GM12878 (cell line): ENCODE measurements around the gene BCAR3. TPM values are rescaled to one million over a fixed set of nuclear protein-coding genes. Genes with fewer than 3 reads are reported as not detected.

Experiments used
- ATAC-seq: fragments of 200-7000 bp; cut with Tn5 transposase; 3 replicates; pipeline ENCODE4 v1.9.1; 2020; ENCODE audit warnings: mild to moderate bottlenecking, moderate library complexity
- BruUV-seq: library from RNA; stranded (reverse); fragments of 400-500 nt; replicated peaks from 2 replicates; lab custom pipeline; 2021; lab: Mats Ljungman, UMichigan
- CTCF ChIA-PET: fragments of 300-600 bp; sonication (Branson Sonifier 250); formaldehyde crosslinking; extraction: SDS; loops from one replicate; lab custom pipeline; 2021; ENCODE audit warnings: inconsistent platforms; lab: Yijun Ruan, JAX
- POLR2A ChIA-PET: fragments of 350-600 bp; formaldehyde crosslinking; extraction: SDS; loops from one replicate; lab custom pipeline; 2021; ENCODE audit warnings: inconsistent platforms; lab: Charles Lee
- RAD21 ChIA-PET: fragments of 300-600 bp; sonication (Branson Sonifier 250); formaldehyde crosslinking; loops from one replicate; lab custom pipeline; 2023; ENCODE audit warnings: antibody characterized with exemption; ENCODE audit not compliant: unreplicated experiment; lab: Charles Lee
- SMC1A ChIA-PET: fragments of 300-600 bp; sonication (Branson Sonifier 250); formaldehyde crosslinking; loops from one replicate; lab custom pipeline; 2023; ENCODE audit not compliant: unreplicated experiment, uncharacterized antibody; lab: Charles Lee
- DNase-seq: peaks from one replicate; pipeline ENCODE4 v3.0.0-alpha.2; 2011; ENCODE audit warnings: low read depth, low spot score
- FAIRE-seq: peaks from 3 replicates; lab custom pipeline; 2011; peaks lifted over from hg19 to GRCh38; lab: Jason Lieb, UNC
- H2AFZ ChIP-seq: 2 replicates; pipeline ENCODE4 v1.6.0; 2011; ENCODE audit warnings: low read depth, low read length, control low read depth; ENCODE audit not compliant: control insufficient read depth
- H3K27ac ChIP-seq: 2 replicates; pipeline ENCODE4 v1.5.1; 2011; ENCODE audit warnings: control low read depth; ENCODE audit not compliant: control insufficient read depth, insufficient read depth
- H3K27me3 ChIP-seq, 2 experiments: replicated peaks in 1 of 2; 2 replicates each; pipeline versions ENCODE4 v1.6.0 to v1.6.1; 2011; ENCODE audit warnings: low read length in 1 of 2; ENCODE audit not compliant: control insufficient read depth in 2 of 2, insufficient read depth in 2 of 2
- H3K36me3 ChIP-seq, 2 experiments: 2 replicates each; pipeline ENCODE4 v1.5.1; 2011; ENCODE audit warnings: low read length in 1 of 2; ENCODE audit not compliant: control insufficient read depth in 2 of 2, insufficient read depth in 2 of 2
- H3K4me1 ChIP-seq: 2 replicates; pipeline ENCODE4 v1.6.1; 2011; ENCODE audit warnings: mild to moderate bottlenecking, low read length, moderate library complexity, mixed read lengths; ENCODE audit not compliant: control insufficient read depth, insufficient read depth
- H3K4me2 ChIP-seq: 2 replicates; pipeline ENCODE4 v1.6.0; 2011; ENCODE audit warnings: control low read depth; ENCODE audit not compliant: control insufficient read depth, insufficient read depth
- H3K4me3 ChIP-seq: fragments of 200-600 bp; sonication (generic); 2 replicates; pipeline ENCODE4 v1.5.1; 2016
- H3K79me2 ChIP-seq: 2 replicates; pipeline ENCODE4 v1.6.0; 2011; ENCODE audit warnings: low read length; ENCODE audit not compliant: control insufficient read depth, insufficient read depth
- H3K9ac ChIP-seq: 2 replicates; pipeline ENCODE4 v1.8.0; 2011; ENCODE audit warnings: low read length, control low read depth, mixed read lengths; ENCODE audit not compliant: control insufficient read depth, insufficient read depth
- H3K9me3 ChIP-seq: replicated peaks from 3 replicates; pipeline ENCODE4 v1.5.1; 2011; ENCODE audit warnings: mild to moderate bottlenecking, low read length; ENCODE audit not compliant: control insufficient read depth, insufficient read depth
- H4K20me1 ChIP-seq: 2 replicates; pipeline ENCODE4 v1.6.0; 2011; ENCODE audit not compliant: control insufficient read depth, insufficient read depth
- ASH2L ChIP-seq: fragments of 300-600, 200-600 bp; sonication (generic); IDR thresholded peaks from 2 replicates; pipeline ENCODE4 v1.6.1; 2017; ENCODE audit warnings: low read depth, mild to moderate bottlenecking, borderline replicate concordance
- ATF3 ChIP-seq: IDR thresholded peaks from 2 replicates; pipeline ENCODE4 v1.6.1; 2011; ENCODE audit warnings: low read depth, mild to moderate bottlenecking, low read length, moderate library complexity, borderline replicate concordance; ENCODE audit errors: extremely low read depth
- CHD4 ChIP-seq: fragments of 200-600 bp; sonication (generic); IDR thresholded peaks from 2 replicates; pipeline ENCODE4 v1.6.1; 2016; ENCODE audit warnings: mild to moderate bottlenecking
- E2F8 ChIP-seq: fragments of 450-650 bp; IDR thresholded peaks from 2 replicates; pipeline ENCODE4 v1.6.1; 2018; ENCODE audit warnings: mild to moderate bottlenecking, low read depth, moderate library complexity; ENCODE audit not compliant: partially characterized antibody
- EGR1 ChIP-seq, 2 experiments: IDR thresholded peaks; 1 replicate in 1 of 2; 2 replicates in 1 of 2; pipeline ENCODE4 v1.6.1; 2011 to 2012; ENCODE audit warnings: low read depth in 2 of 2, low read length in 2 of 2, borderline replicate concordance in 1 of 2, mild to moderate bottlenecking in 1 of 2, moderate library complexity in 1 of 2
- EZH2 ChIP-seq: IDR thresholded peaks from 2 replicates; pipeline ENCODE4 v1.6.1; 2012; ENCODE audit warnings: low read depth, mild to moderate bottlenecking, control low read depth, inconsistent platforms, low read length, borderline replicate concordance; ENCODE audit not compliant: control insufficient read depth
- HDAC6 ChIP-seq: fragments of 200-600 bp; sonication (generic); IDR thresholded peaks from one replicate; pipeline ENCODE4 v1.8.0; 2017; ENCODE audit warnings: antibody characterized with exemption; ENCODE audit not compliant: unreplicated experiment
- NKRF ChIP-seq: fragments of 450-650 bp; conservative IDR thresholded peaks from 2 replicates; pipeline ENCODE4 v1.6.1; 2017; ENCODE audit warnings: mild to moderate bottlenecking, moderate library complexity
- NR2F1 ChIP-seq: fragments of 450-650 bp; conservative IDR thresholded peaks from 2 replicates; pipeline ENCODE4 v1.6.1; 2017; ENCODE audit warnings: mild to moderate bottlenecking
- PBX3 ChIP-seq: IDR thresholded peaks from 2 replicates; pipeline ENCODE4 v1.6.1; 2011; ENCODE audit warnings: mild to moderate bottlenecking, low read depth, low read length, moderate library complexity; ENCODE audit not compliant: insufficient replicate concordance
- RFX5 ChIP-seq: IDR thresholded peaks from 2 replicates; pipeline ENCODE4 v1.6.1; 2011; ENCODE audit warnings: low read depth, low read length, improper control_type of control experiment
- ZBTB40 ChIP-seq: fragments of 450-650 bp; IDR thresholded peaks from 2 replicates; pipeline ENCODE4 v1.6.1; 2016; ENCODE audit warnings: mild to moderate bottlenecking, moderate library complexity, borderline replicate concordance
- WGBS: methylation state at CpG from one replicate; pipeline ENCODE4 v1.1.6; 2016; ENCODE audit warnings: low lambda C conversion rate; ENCODE audit not compliant: insufficient replicate concordance, insufficient coverage; ENCODE audit errors: missing lambda C conversion rate; 5-methylcytosine and 5-hydroxymethylcytosine counted together
- in situ Hi-C: fragments of 300-500 bp; cut with MboI; formaldehyde crosslinking; loops from 9 replicates; pipeline ENCODE4 v1.14.3; 2018; ENCODE audit warnings: mixed read lengths
- intact Hi-C: fragments of 100-400 bp; cut with micrococcal nuclease; formaldehyde crosslinking; loops from one replicate; pipeline ENCODE4 v1.14.2; 2022; ENCODE audit not compliant: unreplicated experiment
- polyA plus RNA-seq, 11 experiments: library from polyadenylated mRNA; depleted of rRNA in 4 of 11; unstranded in 6 of 11; stranded (reverse) in 5 of 11; fragments of >200 nt; fragmentation: Nextera tagmentation in 4 of 11; fragmentation: Illumina TruSeq in 1 of 11; extraction: Ambion mirVana in 4 of 11; extraction: Trizol in 1 of 11; gene quantifications; 1 replicate in 1 of 11; 2 replicates in 10 of 11; pipeline versions ENCODE4 v1.2.1 to v1.2.3, GENCODE V29; 2011 to 2016; ENCODE audit warnings: inconsistent platforms in 2 of 11, missing spikeins in 2 of 11, low read depth in 1 of 11
- total RNA-seq, 4 experiments: library from RNA; depleted of rRNA in 3 of 4; stranded (reverse); fragments of >200 nt in 3 of 4; fragmentation: Illumina TruSeq in 1 of 4; extraction: Trizol in 1 of 4; gene quantifications; 2 replicates each; pipeline versions ENCODE4 v1.2.1 to v1.2.3, GENCODE V29; 2013 to 2021

BCAR3 gene
- total and polyA plus RNA-seq, 10 of the 15 experiments (the other 5 are each of a cell fraction or from before 2014, with no cell fraction given): 1.3 to 6.6 (median 1.8) TPM

GRCh38 chr1:93595266-93595665 is 86.4 kb downstream of the BCAR3 start (continued):
- TF ChIP-seq NKRF (no peak), E2F8 (no peak), CHD4 (no peak), RFX5 (no peak), PBX3 (no peak)

GRCh38 chr1:93594603-93594880 is 87.1 kb downstream of the BCAR3 start:
- Histone ChIP-seq H3K4me2 (no peak overlapping the region), H4K20me1 (peaks cover 8% of the 10 kb centered on the region), H3K79me2 (no peaks in the 10 kb centered on the region), H3K4me3 (no peak overlapping the region), H3K27ac (no peak overlapping the region), H3K9ac (no peak overlapping the region), H3K4me1 (peaks cover 4% of the 10 kb centered on the region), H2AFZ (no peak overlapping the region), H3K36me3 (no peaks in the 10 kb centered on the region), H3K27me3 (no peaks in the 10 kb centered on the region; a peak in 1 of 4 replicates), H3K9me3 (no peaks in the 10 kb centered on the region)
- in situ Hi-C loops: no loop called here
- intact Hi-C loops: no loop called here
- BruUV-seq: no TSS peak
- WGBS: 69% methylated on average over 1 of the region's 1 CpG
- FAIRE-seq: no peak
- ChIA-PET SMC1A (no interaction called here), CTCF (interaction anchor here (0.8 kb wide), 1 partner anchor 27 kb away, joined by 3 read pairs; no protein-coding TSS in a partner anchor), RAD21 (interaction anchor here (1.2 kb wide), 1 partner anchor 14 kb away, joined by 3 read pairs; no protein-coding TSS in a partner anchor), POLR2A (no interaction called here)
- ATAC-seq: no peak
- no peak for DNase-seq
- TF ChIP-seq ASH2L (no peak), ATF3 (no peak), ZBTB40 (no peak), HDAC6 (no peak), NR2F1 (no peak), EZH2 (no peak), EGR1 (IDR thresholded peaks at IDR 0.05; ENCODE audit: borderline replicate concordance in 1 of 2, low read depth in 2 of 2, low read length in 2 of 2) (no peak)
